OCI-LY1 (cell line): Measurements from ENCODE around the gene BCAR3.

Experiments used
- H2AFZ ChIP-seq: fragments of 200-600 bp; sonication (generic), shearing (Covaris generic); 2 replicates; pipeline ENCODE4 v1.6.0; 2014; ENCODE audit warnings: antibody characterized with exemption, mild to moderate bottlenecking, low read length
- H3F3A ChIP-seq: fragments of 200-600 bp; sonication (generic), shearing (Covaris generic); 2 replicates; pipeline ENCODE4 v1.6.0; 2014; ENCODE audit warnings: mild to moderate bottlenecking, antibody characterized with exemption, low read length, moderate library complexity; ENCODE audit not compliant: insufficient read depth
- H3K27ac ChIP-seq: fragments of 200-600 bp; sonication (generic); 2 replicates; pipeline ENCODE4 v1.5.1; 2014; ENCODE audit warnings: low read length, mixed run types, mild to moderate bottlenecking, low read depth; ENCODE audit not compliant: poor library complexity, severe bottlenecking
- H3K27me3 ChIP-seq: fragments of 200-600 bp; sonication (generic); 2 replicates; pipeline ENCODE4 v1.6.0; 2014; ENCODE audit warnings: antibody characterized with exemption, mild to moderate bottlenecking, low read length, moderate library complexity; ENCODE audit not compliant: insufficient read depth
- H3K36me3 ChIP-seq: fragments of 200-600 bp; sonication (generic); 2 replicates; pipeline ENCODE4 v1.6.1; 2014; ENCODE audit warnings: mild to moderate bottlenecking, antibody characterized with exemption, low read length, moderate library complexity, mixed read lengths; ENCODE audit not compliant: insufficient read depth
- H3K4me1 ChIP-seq: fragments of 200-600 bp; sonication (generic); 2 replicates; pipeline ENCODE4 v1.5.1; 2014; ENCODE audit warnings: mild to moderate bottlenecking, low read length, moderate library complexity; ENCODE audit not compliant: insufficient read depth, severe bottlenecking
- H3K4me2 ChIP-seq: fragments of 200-600 bp; sonication (generic), shearing (Covaris generic); 2 replicates; pipeline ENCODE4 v1.6.1; 2014; ENCODE audit warnings: low read length
- H3K4me3 ChIP-seq: fragments of 200-600 bp; sonication (generic); 2 replicates; pipeline ENCODE4 v1.5.1; 2014; ENCODE audit warnings: low read length, low read depth, mild to moderate bottlenecking, mixed read lengths; ENCODE audit not compliant: poor library complexity, severe bottlenecking
- H3K79me2 ChIP-seq: fragments of 200-600 bp; shearing (Covaris generic); 2 replicates; pipeline ENCODE4 v1.6.1; 2016; ENCODE audit warnings: mixed run types, low read length, mixed read lengths; ENCODE audit not compliant: insufficient read depth
- H3K9ac ChIP-seq: fragments of 200-600 bp; sonication (generic), shearing (Covaris generic); 2 replicates; pipeline ENCODE4 v1.6.1; 2014; ENCODE audit warnings: mild to moderate bottlenecking, low read length, mixed read lengths
- H3K9me2 ChIP-seq: fragments of 200-600 bp; sonication (generic), shearing (Covaris generic); 2 replicates; pipeline ENCODE4 v1.6.1; 2014; ENCODE audit warnings: low read depth, mild to moderate bottlenecking, low read length, mixed read lengths
- H3K9me3 ChIP-seq: fragments of 200-600 bp; shearing (Covaris generic); 2 replicates; pipeline ENCODE4 v1.6.1; 2014; ENCODE audit warnings: low read length, mixed read lengths
- H4K20me1 ChIP-seq: fragments of 200-600 bp; sonication (generic), shearing (Covaris generic); 2 replicates; pipeline ENCODE4 v1.6.0; 2016; ENCODE audit warnings: mild to moderate bottlenecking, low read length; ENCODE audit not compliant: insufficient read depth
- EZH2 ChIP-seq: fragments of 200-600 bp; sonication (generic), shearing (Covaris generic); IDR thresholded peaks from 2 replicates; pipeline ENCODE4 v1.8.0; 2017; ENCODE audit warnings: borderline replicate concordance, mixed run types, mild to moderate bottlenecking, antibody characterized with exemption, low read length, moderate library complexity, mixed read lengths
- TF ChIP-seq, protein P1 (sequence below): fragments of 200-600 bp; sonication (generic), shearing (Covaris generic); IDR thresholded peaks from 2 replicates; pipeline ENCODE4 v1.5.1; 2017; ENCODE audit warnings: mild to moderate bottlenecking, antibody characterized with exemption, low read length, moderate library complexity, mixed read lengths

BCAR3 gene

GRCh38 chr1:93729502-93729901 lies 47.9 kb upstream of the BCAR3 start:
- H3K79me2 ChIP-seq = no peaks in the 10 kb centered on the region
- no peaks in the 10 kb centered on the region for H3K4me1 ChIP-seq
- H3K4me3 ChIP-seq = no peak overlapping the region
- H3K27ac ChIP-seq = no peak overlapping the region
- no peak overlapping the region for H2AFZ ChIP-seq
- TF ChIP-seq, protein P1, sequence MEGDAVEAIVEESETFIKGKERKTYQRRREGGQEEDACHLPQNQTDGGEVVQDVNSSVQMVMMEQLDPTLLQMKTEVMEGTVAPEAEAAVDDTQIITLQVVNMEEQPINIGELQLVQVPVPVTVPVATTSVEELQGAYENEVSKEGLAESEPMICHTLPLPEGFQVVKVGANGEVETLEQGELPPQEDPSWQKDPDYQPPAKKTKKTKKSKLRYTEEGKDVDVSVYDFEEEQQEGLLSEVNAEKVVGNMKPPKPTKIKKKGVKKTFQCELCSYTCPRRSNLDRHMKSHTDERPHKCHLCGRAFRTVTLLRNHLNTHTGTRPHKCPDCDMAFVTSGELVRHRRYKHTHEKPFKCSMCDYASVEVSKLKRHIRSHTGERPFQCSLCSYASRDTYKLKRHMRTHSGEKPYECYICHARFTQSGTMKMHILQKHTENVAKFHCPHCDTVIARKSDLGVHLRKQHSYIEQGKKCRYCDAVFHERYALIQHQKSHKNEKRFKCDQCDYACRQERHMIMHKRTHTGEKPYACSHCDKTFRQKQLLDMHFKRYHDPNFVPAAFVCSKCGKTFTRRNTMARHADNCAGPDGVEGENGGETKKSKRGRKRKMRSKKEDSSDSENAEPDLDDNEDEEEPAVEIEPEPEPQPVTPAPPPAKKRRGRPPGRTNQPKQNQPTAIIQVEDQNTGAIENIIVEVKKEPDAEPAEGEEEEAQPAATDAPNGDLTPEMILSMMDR = no peak
- TF ChIP-seq EZH2 = no peak
- no peaks in the 10 kb centered on the region for H3F3A ChIP-seq
- no peaks in the 10 kb centered on the region for H3K36me3 ChIP-seq
- H3K4me2 ChIP-seq = no peak overlapping the region
- no peaks in the 10 kb centered on the region for H4K20me1 ChIP-seq
- peaks cover 4% of the 10 kb centered on the region; the same call in 1 of the 2 replicates for H3K27me3 ChIP-seq
- H3K9me2 ChIP-seq = no peaks in the 10 kb centered on the region
- no peaks in the 10 kb centered on the region for H3K9me3 ChIP-seq
- no peak overlapping the region for H3K9ac ChIP-seq

DNA sequence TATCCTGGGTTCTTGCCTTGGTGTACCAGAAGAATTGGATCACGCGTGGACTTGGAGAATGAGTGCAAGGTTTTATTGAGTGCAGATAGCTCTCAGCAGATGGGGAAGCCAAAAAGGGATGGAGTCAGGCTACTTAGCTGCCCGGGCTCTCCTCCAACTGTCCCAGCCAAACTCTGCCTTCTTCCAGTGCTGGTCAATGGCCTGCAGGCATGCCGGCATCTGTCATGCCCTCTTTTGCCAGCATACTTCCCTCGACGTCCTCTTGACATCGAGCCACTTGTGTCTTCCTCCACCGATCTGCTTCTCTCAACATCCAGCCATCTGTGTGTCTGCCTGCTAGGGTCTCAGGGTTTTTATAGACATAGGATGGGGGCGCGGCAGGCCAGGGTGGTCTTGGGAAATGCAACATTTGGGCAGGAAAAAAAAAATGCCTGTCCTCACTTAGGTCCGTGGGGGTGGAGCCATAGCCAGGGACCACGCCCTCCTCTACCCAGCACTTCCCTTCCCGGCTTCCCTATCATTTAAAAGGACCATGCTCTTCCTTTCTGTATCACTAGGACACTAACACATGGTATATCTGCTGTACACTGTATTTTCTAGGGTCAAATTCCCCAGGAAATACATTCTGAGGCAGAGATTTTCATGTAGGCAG lies 47.0 kb upstream of the BCAR3 start:
- Histone ChIP-seq H3K9me2 (no peaks in the 10 kb centered on the region), H3F3A (no peaks in the 10 kb centered on the region), H3K4me1 (no peaks in the 10 kb centered on the region), H3K27me3 (peaks cover 4% of the 10 kb centered on the region; the same call in 1 of the 2 replicates), H2AFZ (no peak overlapping the region), H3K36me3 (no peaks in the 10 kb centered on the region), H3K79me2 (no peaks in the 10 kb centered on the region), H3K9ac (no peak overlapping the region), H3K9me3 (no peaks in the 10 kb centered on the region), H3K4me2 (no peak overlapping the region), H3K4me3 (no peak overlapping the region), H4K20me1 (no peaks in the 10 kb centered on the region), H3K27ac (no peak overlapping the region)
- TF ChIP-seq, protein P1 = no peak
- no peak for TF ChIP-seq EZH2

- H3K9ac ChIP-seq = no peak overlapping the region
Observed at GRCh38 chr1:93723733-93724270, 42.2 kb upstream of the BCAR3 start.

More at GRCh38 chr1:93723733-93724270, 42.2 kb upstream of the BCAR3 start:
- H3K36me3 ChIP-seq = no peaks in the 10 kb centered on the region
- H3K9me3 ChIP-seq = no peaks in the 10 kb centered on the region
- no peaks in the 10 kb centered on the region for H3K27me3 ChIP-seq
- no peaks in the 10 kb centered on the region for H3K4me1 ChIP-seq
- no peak for TF ChIP-seq EZH2
- TF ChIP-seq, protein P1 = no peak
- no peaks in the 10 kb centered on the region for H3F3A ChIP-seq
- no peak overlapping the region for H3K4me3 ChIP-seq
- H2AFZ ChIP-seq = no peak overlapping the region
- no peak overlapping the region for H3K4me2 ChIP-seq
- H4K20me1 ChIP-seq = no peaks in the 10 kb centered on the region
- H3K79me2 ChIP-seq = no peaks in the 10 kb centered on the region
- H3K27ac ChIP-seq = no peak overlapping the region
- no peaks in the 10 kb centered on the region for H3K9me2 ChIP-seq
